ENCODE data around the gene CFP.

CFP gene

DNA sequence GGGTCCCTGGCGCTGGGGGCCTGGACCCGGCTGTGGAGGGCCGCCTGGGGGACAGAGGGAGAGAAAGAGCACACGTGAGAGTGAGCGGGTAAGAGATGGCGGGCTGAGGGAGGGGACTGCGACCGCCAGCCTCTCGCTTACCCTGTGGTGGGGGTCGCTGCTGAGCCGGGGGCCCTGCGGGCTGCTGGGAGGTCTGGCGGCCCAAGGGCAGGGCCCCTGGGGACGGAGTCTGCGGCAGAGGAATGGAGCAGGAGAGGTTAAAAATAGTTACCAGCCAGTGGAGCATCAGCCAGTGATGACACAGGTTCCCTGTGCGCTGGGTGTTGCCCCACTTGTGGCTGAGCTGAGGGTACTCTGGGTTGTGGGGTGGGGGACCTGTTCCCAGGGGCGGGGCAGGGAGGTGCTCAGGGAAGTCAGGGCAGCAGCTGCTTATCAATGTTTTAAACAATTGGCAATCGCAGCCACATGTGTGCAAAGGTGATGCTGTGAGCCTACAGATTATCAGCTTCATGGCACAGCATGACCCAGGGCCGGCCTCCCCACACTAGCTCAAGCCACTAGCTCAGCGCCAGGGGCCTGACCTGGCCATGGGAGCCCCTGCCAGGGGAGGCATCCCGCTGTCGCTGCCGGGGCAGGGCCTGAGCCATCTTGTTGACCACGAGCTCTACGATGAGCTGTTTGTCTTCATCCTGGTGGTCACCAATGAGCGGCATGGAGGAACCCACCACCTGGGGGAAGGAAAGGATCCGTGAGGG is 55.0 kb downstream of the CFP start:
- no peak for DNase-seq (ENCODE audit: low read depth in 2 of 2)

DNA sequence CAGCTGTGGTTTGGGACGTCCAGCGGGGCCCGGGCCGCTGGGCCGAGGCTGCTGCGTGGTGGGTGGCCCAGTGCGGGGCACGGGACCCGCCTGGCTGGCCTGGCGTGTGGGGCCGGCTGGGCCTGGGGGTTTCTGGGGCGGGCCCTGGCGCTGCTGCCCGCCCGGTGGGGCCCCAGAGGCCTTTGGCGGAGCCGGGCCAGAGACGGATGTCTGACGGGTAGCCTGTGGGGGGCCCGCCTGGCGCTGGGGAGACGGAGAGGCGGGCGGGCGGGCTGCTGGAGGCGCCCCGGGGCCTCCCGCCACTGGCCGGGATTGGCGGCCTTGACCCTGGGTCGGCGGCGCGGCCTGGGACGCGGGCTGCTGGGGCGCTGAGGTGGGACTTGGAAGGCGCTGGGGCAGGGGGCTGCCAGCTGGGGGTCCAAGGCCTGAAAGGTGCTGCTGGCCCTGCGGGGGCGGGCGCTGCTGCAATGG is 55.6 kb downstream of the CFP start:
- DNase-seq (ENCODE audit: low read depth in 2 of 2): no peak

DNA sequence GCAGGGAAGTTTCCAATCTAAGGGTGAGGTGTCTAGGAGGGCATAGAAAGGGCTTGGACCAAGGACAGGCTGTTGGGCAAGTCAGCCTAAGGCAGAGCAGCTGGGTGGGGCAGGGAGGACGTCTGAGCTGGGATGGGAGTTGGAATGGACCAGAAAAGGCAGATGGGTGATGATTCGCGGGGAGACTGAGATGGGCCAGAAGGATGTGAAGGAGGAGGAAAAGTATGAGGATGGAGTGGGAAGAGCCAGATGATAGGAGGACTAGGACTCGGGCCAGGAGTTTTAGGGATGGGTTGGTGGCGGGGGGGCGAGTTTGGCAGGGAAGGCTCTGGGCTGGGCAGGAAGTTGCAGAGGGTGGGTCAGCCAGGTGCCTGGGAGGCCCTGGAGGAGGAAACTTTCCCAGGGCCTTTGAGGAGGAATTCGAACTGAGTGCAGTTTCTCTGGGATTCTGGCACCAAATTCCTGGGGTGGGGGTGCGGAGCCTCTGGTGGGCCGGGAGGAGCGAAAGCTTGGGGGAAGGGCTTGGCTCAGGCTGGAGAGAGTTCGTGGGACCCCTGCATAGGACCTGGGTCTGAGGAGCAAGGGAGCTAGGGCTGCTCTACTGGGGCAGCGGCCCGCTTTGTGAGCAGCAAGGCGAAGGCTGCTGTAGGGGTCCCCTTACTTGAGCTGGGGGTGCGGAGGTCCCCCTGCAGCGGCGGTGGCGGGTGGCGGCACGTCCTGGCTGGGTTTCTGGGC is 56.2 kb downstream of the CFP start:
- DNase-seq (ENCODE audit: low read depth in 2 of 2): no peak
